ENCODE measurements around the gene ZSWIM8.

The ZSWIM8 gene

GRCh38 chr10:73797324-73798025 is 12.1 kb downstream of the ZSWIM8 start:
- no peak for DNase-seq
- TF ChIP-seq, protein P1, sequence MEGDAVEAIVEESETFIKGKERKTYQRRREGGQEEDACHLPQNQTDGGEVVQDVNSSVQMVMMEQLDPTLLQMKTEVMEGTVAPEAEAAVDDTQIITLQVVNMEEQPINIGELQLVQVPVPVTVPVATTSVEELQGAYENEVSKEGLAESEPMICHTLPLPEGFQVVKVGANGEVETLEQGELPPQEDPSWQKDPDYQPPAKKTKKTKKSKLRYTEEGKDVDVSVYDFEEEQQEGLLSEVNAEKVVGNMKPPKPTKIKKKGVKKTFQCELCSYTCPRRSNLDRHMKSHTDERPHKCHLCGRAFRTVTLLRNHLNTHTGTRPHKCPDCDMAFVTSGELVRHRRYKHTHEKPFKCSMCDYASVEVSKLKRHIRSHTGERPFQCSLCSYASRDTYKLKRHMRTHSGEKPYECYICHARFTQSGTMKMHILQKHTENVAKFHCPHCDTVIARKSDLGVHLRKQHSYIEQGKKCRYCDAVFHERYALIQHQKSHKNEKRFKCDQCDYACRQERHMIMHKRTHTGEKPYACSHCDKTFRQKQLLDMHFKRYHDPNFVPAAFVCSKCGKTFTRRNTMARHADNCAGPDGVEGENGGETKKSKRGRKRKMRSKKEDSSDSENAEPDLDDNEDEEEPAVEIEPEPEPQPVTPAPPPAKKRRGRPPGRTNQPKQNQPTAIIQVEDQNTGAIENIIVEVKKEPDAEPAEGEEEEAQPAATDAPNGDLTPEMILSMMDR (IDR thresholded peaks at IDR 0.05), result no peak
- Mint-ChIP-seq H3K9me3 (no peaks in the 10 kb centered on the region), H3K27ac (no peak overlapping the region), H3K4me1 (no peaks in the 10 kb centered on the region), H3K27me3 (ENCODE audit: low read depth, poor library complexity) (no peaks in the 10 kb centered on the region), H3K4me3 (no peak overlapping the region), H3K36me3 (ENCODE audit: low read depth) (peaks cover 38% of the 10 kb centered on the region)

DNA sequence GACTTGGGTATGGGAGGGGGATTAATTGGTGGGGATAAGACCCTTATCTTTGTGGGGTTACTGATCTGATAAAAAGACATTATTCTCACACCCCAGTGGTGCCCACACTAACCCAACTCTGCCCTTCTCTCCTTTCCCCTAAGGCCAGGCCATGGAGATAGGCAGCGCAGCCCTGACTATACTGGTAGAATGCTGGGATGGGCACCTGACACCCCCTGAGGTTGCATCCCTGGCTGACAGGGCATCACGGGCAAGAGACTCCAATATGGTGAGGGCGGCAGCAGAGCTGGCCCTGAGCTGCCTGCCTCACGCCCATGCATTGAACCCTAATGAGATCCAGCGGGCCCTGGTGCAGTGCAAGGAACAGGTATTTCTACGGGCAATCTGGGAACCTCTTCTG is 12.7 kb downstream of the ZSWIM8 start:
- no peak for DNase-seq
- Mint-ChIP-seq H3K4me1 (no peaks in the 10 kb centered on the region), H3K27ac (no peak overlapping the region), H3K4me3 (no peak overlapping the region), H3K36me3 (ENCODE audit: low read depth) (peaks cover 40% of the 10 kb centered on the region), H3K9me3 (no peaks in the 10 kb centered on the region), H3K27me3 (ENCODE audit: low read depth, poor library complexity) (no peaks in the 10 kb centered on the region)
- TF ChIP-seq, protein P1 (IDR thresholded peaks at IDR 0.05), result no peak

GRCh38 chr10:73798927-73799560 is 13.6 kb downstream of the ZSWIM8 start:
- H3K4me1 Mint-ChIP-seq, result no peaks in the 10 kb centered on the region
- H3K36me3 Mint-ChIP-seq (ENCODE audit: low read depth), result peaks cover 47% of the 10 kb centered on the region
- no peaks in the 10 kb centered on the region for H3K9me3 Mint-ChIP-seq
- no peak overlapping the region for H3K4me3 Mint-ChIP-seq
- H3K27me3 Mint-ChIP-seq (ENCODE audit: low read depth, poor library complexity), result no peaks in the 10 kb centered on the region
- no peak for DNase-seq
- peak overlapping the region; percentile 59 for H3K27ac Mint-ChIP-seq
- TF ChIP-seq, protein P1 (IDR thresholded peaks at IDR 0.05), result no peak

GRCh38 chr10:73799899-73800559 is 14.6 kb downstream of the ZSWIM8 start:
- Mint-ChIP-seq H3K27ac (peak overlapping the region; percentile 94), H3K9me3 (no peaks in the 10 kb centered on the region), H3K27me3 (ENCODE audit: low read depth, poor library complexity) (no peaks in the 10 kb centered on the region), H3K36me3 (ENCODE audit: low read depth) (peaks cover 43% of the 10 kb centered on the region), H3K4me3 (no peak overlapping the region), H3K4me1 (no peaks in the 10 kb centered on the region)
- no peak for DNase-seq
- TF ChIP-seq, protein P1 (IDR thresholded peaks at IDR 0.05), result no peak

- H3K36me3 Mint-ChIP-seq (ENCODE audit: low read depth), result peaks cover 43% of the 10 kb centered on the region
- DNase-seq, result no peak
- TF ChIP-seq, protein P1 (IDR thresholded peaks at IDR 0.05), result no peak
- H3K4me1 Mint-ChIP-seq, result no peaks in the 10 kb centered on the region
- H3K4me3 Mint-ChIP-seq, result no peak overlapping the region
- H3K9me3 Mint-ChIP-seq, result no peaks in the 10 kb centered on the region
- no peak overlapping the region for H3K27ac Mint-ChIP-seq
- no peaks in the 10 kb centered on the region for H3K27me3 Mint-ChIP-seq (ENCODE audit: low read depth, poor library complexity)
Measured at GRCh38 chr10:73800560-73801252, 15.3 kb downstream of the ZSWIM8 start.

Measured in nephron progenitor cell (in vitro differentiated cells).